ENCODE measurements around the gene PCDHA1.

Gene PCDHA1

GRCh38 chr5:140862441-140863295 lies 76.7 kb downstream of the PCDHA1 start:
- H3K9me3 ChIP-seq (ENCODE audit: insufficient read depth, low read depth, low read length), result no peaks in the 10 kb centered on the region
- H3K4me2 ChIP-seq (ENCODE audit: low read depth, low read length, poor library complexity, severe bottlenecking), result no peak overlapping the region
- TF ChIP-seq CTCF (conservative IDR thresholded peaks at IDR 0.05; ENCODE audit: low read length) (no peak), EZH2phosphoT487 (IDR thresholded peaks at IDR 0.05; ENCODE audit: borderline replicate concordance) (no peak)
- no peak overlapping the region for H3K9ac ChIP-seq (ENCODE audit: low read depth, low read length, poor library complexity, severe bottlenecking)
- no peaks in the 10 kb centered on the region for H3K9me2 ChIP-seq (replicated peaks; ENCODE audit: low read depth, low read length)
- H3K79me2 ChIP-seq (ENCODE audit: insufficient read depth, low read length), result no peaks in the 10 kb centered on the region
- H3K27me3 ChIP-seq (ENCODE audit: insufficient read depth, low read length, poor library complexity, severe bottlenecking), result no peaks in the 10 kb centered on the region
- no peak overlapping the region for H2AFZ ChIP-seq (ENCODE audit: low read length)
- H3K36me3 ChIP-seq (ENCODE audit: insufficient read depth, low read length), result no peaks in the 10 kb centered on the region
- H3F3A ChIP-seq (ENCODE audit: low read depth), result no peaks in the 10 kb centered on the region
- H4K20me1 ChIP-seq (ENCODE audit: insufficient read depth, low read length, poor library complexity, severe bottlenecking), result no peaks in the 10 kb centered on the region
- no peak overlapping the region for H3K4me3 ChIP-seq (ENCODE audit: low read length, poor library complexity, severe bottlenecking)
- no peaks in the 10 kb centered on the region for H3K4me1 ChIP-seq (ENCODE audit: insufficient read depth, low read length, poor library complexity, severe bottlenecking)

GRCh38 chr5:140868721-140869554 lies 83.0 kb downstream of the PCDHA1 start, which contains the start of gene PCDHA11:
Gene PCDHA11 (plus strand): TSS chr5:140868957. CDS start chr5:140869104, 147 bp downstream.
- Histone ChIP-seq H2AFZ (ENCODE audit: low read length) (no peak within 1 kb of the TSS), H3K4me1 (ENCODE audit: insufficient read depth, low read length, poor library complexity, severe bottlenecking) (no peaks in the 10 kb centered on the region), H3K36me3 (ENCODE audit: insufficient read depth, low read length) (no peaks in the 10 kb centered on the region), H3K4me2 (ENCODE audit: low read depth, low read length, poor library complexity, severe bottlenecking) (no peak within 1 kb of the TSS), H3K4me3 (ENCODE audit: low read length, poor library complexity, severe bottlenecking) (no peak within 1 kb of the TSS), H3K27me3 (ENCODE audit: insufficient read depth, low read length, poor library complexity, severe bottlenecking) (no peaks in the 10 kb centered on the region), H3K79me2 (ENCODE audit: insufficient read depth, low read length) (no peaks in the 10 kb centered on the region), H3K9me2 (replicated peaks; ENCODE audit: low read depth, low read length) (no peaks in the 10 kb centered on the region), H3K9me3 (ENCODE audit: insufficient read depth, low read depth, low read length) (no peaks in the 10 kb centered on the region), H3F3A (ENCODE audit: low read depth) (no peaks in the 10 kb centered on the region), H4K20me1 (ENCODE audit: insufficient read depth, low read length, poor library complexity, severe bottlenecking) (no peaks in the 10 kb centered on the region), H3K9ac (ENCODE audit: low read depth, low read length, poor library complexity, severe bottlenecking) (no peak within 1 kb of the TSS)
- TF ChIP-seq EZH2phosphoT487 (IDR thresholded peaks at IDR 0.05; ENCODE audit: borderline replicate concordance) (no peak), CTCF (conservative IDR thresholded peaks at IDR 0.05; ENCODE audit: low read length) (no peak)

- Histone ChIP-seq H3K9ac (ENCODE audit: low read depth, low read length, poor library complexity, severe bottlenecking) (no peak overlapping the region), H3K4me3 (ENCODE audit: low read length, poor library complexity, severe bottlenecking) (no peak overlapping the region), H3K4me1 (ENCODE audit: insufficient read depth, low read length, poor library complexity, severe bottlenecking) (no peaks in the 10 kb centered on the region), H3K9me3 (ENCODE audit: insufficient read depth, low read depth, low read length) (no peaks in the 10 kb centered on the region), H2AFZ (ENCODE audit: low read length) (no peak overlapping the region), H3K79me2 (ENCODE audit: insufficient read depth, low read length) (no peaks in the 10 kb centered on the region), H3K9me2 (replicated peaks; ENCODE audit: low read depth, low read length) (no peaks in the 10 kb centered on the region), H3K27me3 (ENCODE audit: insufficient read depth, low read length, poor library complexity, severe bottlenecking) (no peaks in the 10 kb centered on the region), H3F3A (ENCODE audit: low read depth) (no peaks in the 10 kb centered on the region), H4K20me1 (ENCODE audit: insufficient read depth, low read length, poor library complexity, severe bottlenecking) (no peaks in the 10 kb centered on the region), H3K4me2 (ENCODE audit: low read depth, low read length, poor library complexity, severe bottlenecking) (no peak overlapping the region), H3K36me3 (ENCODE audit: insufficient read depth, low read length) (no peaks in the 10 kb centered on the region)
- TF ChIP-seq EZH2phosphoT487 (IDR thresholded peaks at IDR 0.05; ENCODE audit: borderline replicate concordance) (no peak), CTCF (conservative IDR thresholded peaks at IDR 0.05; ENCODE audit: low read length) (peak; percentile 25; the same call in 1 of the 2 replicates)
These were observed 83.6 kb downstream of the PCDHA1 start for GRCh38 chr5:140869555-140869886.

Measured in Loucy (cell line).